ENCODE data around the gene KIR3DL3.
"Not testable (repeated sequence)": the region's sequence is repeated elsewhere in the genome, so short reads cannot be mapped to it uniquely, and the experiment has no call there.

The KIR3DL3 gene

DNA sequence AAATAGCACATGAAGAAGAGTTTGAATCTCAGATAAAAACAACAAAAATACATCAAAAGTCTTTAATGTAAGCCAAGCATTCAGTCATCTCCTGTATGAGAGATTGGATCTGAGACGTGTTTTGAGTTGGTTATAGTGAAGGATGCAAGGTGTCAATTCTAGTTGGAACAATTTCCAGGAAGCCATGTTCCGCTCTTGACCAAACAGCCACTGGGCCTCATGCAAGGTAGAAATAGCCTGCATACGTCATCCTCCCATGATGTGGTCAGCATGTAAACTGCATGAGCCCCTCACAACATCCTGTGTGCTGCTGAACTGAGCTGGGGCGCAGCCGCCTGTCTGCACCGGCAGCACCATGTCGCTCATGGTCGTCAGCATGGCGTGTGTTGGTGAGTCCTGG is at the start of gene KIR3DL3:
Gene KIR3DL3 (plus strand): TSS at position 301 of the 400 bp plus-strand sequence. CDS start 55 bp downstream, at position 356.
- DNase-seq: no peak

- DNase-seq: not testable (repeated sequence)
Observed at GRCh38 chr19:54676210-54676834, 47.9 kb upstream of the KIR3DL3 start.

- no peak for DNase-seq
Observed at GRCh38 chr19:54677217-54677616, 47.0 kb upstream of the KIR3DL3 start.

GRCh38 chr19:54681596-54681995 is 42.6 kb upstream of the KIR3DL3 start:
- not testable (repeated sequence) for DNase-seq

- DNase-seq: no peak
Observed at GRCh38 chr19:54682306-54682856, 41.9 kb upstream of the KIR3DL3 start.

- DNase-seq: peak; percentile 60
Observed at GRCh38 chr19:54684527-54684926, 39.7 kb upstream of the KIR3DL3 start.

GRCh38 chr19:54691582-54692297 is 32.5 kb upstream of the KIR3DL3 start:
- DNase-seq: no peak

- no peak for DNase-seq
Observed at GRCh38 chr19:54692298-54692615, 32.0 kb upstream of the KIR3DL3 start.

DNA sequence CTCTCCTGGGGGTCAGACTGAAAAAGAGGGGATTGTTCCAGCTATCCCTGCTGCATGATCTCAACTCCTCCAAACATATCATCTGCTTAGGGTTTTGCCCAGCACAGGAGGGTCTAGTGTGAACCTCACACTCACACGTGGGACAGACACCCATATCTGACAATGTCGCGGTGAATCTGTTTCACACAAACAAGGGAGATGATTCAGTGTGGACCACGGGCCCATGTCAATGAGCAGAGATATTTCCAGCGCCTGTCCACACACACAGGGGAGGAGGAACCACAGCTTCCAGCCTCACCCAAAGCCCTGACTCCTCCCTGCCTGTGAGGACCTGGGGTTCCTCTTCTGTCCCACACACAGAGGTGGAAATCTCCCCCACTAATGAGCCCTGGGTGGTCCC is 29.6 kb upstream of the KIR3DL3 start:
- no peak for DNase-seq

DNA sequence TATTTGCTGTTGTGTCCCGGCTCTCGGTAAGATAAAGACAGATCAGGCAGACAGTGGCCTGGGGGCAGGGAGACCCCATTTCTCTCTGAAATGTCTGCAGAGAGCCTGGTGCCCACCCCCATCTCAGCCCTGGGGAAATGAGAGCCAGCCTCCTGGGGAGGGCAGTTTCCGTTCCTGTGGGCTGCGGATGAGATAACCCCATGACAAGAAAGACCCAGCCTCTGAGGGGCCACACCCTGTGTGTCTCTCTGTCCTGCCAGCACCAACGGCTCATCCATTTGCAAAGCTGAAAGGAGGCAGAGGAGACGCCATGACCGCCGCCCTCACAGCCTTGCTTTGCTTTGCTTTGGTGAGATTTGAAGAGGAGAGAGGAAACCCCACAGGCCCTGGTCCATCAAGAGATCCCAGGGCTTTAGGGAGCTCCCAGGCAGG is 28.1 kb upstream of the KIR3DL3 start:
- DNase-seq: no peak

- DNase-seq: no peak
Observed at GRCh38 chr19:54696766-54697165, 27.5 kb upstream of the KIR3DL3 start.

- not testable (repeated sequence) for DNase-seq
Observed at GRCh38 chr19:54697716-54698115, 26.5 kb upstream of the KIR3DL3 start.

GRCh38 chr19:54704928-54705327 is 19.3 kb upstream of the KIR3DL3 start:
- DNase-seq: no peak

GRCh38 chr19:54707962-54708361 is 16.3 kb upstream of the KIR3DL3 start:
- no peak for DNase-seq

- DNase-seq: no peak
Observed at GRCh38 chr19:54708781-54709180, 15.5 kb upstream of the KIR3DL3 start.

DNA sequence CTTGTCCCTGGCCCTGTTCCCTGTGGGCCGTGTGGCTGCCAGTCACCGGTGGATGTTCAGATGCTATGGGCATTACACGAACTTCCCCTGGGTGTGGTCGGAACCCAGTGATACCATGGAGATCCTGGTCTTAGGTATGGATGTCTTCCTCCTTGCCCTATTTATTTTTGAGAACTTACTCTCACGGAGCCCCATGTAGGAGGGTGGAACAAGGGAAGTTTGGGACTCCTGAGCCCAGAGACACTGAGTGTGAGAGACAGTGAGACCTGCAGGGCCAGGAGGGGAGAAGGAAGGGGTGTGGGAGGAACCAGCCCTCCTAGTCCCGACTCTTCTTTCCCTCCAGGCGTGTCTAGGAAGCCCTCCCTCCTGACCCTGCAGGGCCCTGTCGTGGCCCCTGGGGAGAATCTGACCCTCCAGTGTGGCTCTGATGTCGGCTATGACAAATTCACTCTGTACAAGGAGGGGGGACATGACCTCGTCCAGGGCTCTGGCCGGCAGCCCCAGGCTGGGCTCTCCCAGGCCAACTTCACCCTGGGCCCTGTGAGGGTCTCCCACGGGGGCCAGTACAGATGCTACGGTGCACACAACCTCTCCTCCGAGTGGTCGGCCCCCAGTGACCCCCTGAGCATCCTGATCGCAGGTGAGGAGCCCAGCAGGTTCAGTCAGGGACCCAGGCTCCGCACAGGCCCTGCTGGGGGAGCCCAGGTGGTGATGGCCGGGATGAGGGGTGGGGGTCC is 14.9 kb upstream of the KIR3DL3 start:
- DNase-seq: no peak

DNA sequence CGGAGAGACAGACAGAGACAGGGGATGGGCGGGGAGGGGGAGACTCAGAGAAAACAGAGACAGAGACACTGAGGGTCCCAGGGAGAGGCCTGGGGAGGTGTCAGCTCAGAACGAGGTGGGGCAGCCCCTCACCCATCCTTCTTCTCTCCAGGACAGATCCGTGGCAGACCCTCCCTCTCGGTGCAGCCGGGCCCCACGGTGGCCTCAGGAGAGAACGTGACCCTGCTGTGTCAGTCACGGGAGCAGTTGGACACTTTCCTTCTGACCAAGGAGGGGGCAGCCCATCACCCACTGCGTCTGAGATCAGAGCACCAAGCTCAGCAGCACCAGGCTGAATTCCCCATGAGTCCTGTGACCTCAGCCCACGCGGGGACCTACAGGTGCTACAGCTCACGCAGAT is 14.3 kb upstream of the KIR3DL3 start:
- DNase-seq: not testable (repeated sequence)

DNA sequence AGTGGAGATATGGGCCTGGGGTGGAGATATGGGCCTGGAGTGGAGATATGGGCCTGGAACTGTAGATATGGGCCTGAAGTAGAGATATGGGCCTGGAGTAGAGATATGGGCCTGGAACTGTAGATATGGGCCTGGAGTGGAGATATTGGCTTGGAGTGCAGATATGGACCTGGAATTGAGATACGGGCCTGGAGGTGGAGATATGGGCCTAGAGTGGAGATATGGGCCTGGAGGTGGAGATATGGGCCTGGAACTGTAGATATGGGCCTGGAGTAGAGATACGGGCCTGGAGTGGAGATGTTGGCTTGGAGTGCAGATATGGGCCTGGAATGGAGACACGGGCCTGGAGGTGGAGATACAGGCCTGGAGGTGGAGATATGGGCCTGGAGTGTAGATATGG is 402 bp downstream of the KIR3DL3 start:
- DNase-seq: no peak

- no peak for DNase-seq
Observed at GRCh38 chr19:54725321-54725720, 1.1 kb downstream of the KIR3DL3 start.

DNA sequence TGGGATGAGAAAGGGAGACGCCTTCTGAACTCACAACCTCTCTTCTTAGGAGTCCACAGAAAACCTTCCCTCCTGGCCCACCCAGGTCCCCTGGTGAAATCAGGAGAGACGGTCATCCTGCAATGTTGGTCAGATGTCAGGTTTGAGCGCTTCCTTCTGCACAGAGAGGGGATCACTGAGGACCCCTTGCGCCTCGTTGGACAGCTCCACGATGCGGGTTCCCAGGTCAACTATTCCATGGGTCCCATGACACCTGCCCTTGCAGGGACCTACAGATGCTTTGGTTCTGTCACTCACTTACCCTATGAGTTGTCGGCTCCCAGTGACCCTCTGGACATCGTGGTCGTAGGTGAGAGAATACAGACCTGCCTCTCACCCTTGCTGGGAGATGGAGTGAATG is 3.3 kb downstream of the KIR3DL3 start:
- DNase-seq: no peak

GRCh38 chr19:54728167-54728566 is 3.9 kb downstream of the KIR3DL3 start:
- DNase-seq: no peak

- DNase-seq: no peak
Observed at GRCh38 chr19:54729416-54730188, 5.4 kb downstream of the KIR3DL3 start.

DNA sequence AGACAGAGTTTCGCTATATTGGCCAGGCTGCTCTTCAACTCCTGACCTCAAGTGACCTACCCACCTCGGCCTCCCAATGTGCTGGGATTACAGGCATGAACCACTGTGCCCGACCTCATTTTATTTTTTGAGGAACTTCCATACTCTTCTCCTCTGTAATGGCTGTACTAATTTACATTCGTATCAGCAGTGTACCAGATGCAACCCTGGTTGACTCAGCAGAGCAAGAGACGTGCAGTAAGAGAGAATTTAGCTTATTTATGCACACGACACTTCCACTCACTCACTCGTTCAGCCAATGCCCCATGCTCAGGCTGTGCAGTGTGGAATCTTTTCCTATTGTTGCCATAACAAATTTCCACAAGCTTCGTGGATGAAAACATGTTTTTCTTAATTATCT is 6.9 kb downstream of the KIR3DL3 start:
- no peak for DNase-seq
